ENCODE data around the gene ZNF628. TPM values are rescaled to one million over a fixed set of nuclear protein-coding genes. Genes with fewer than 3 reads are reported as not detected.
A peak's percentile ranks its signal among the peaks of the same experiment; 100 is the strongest.

ZNF628 gene
- total and polyA plus RNA-seq, 2 of the 8 experiments (the other 6 are each of a cell fraction or from before 2014, with no cell fraction given), result 1.7 to 10.8 TPM

DNA sequence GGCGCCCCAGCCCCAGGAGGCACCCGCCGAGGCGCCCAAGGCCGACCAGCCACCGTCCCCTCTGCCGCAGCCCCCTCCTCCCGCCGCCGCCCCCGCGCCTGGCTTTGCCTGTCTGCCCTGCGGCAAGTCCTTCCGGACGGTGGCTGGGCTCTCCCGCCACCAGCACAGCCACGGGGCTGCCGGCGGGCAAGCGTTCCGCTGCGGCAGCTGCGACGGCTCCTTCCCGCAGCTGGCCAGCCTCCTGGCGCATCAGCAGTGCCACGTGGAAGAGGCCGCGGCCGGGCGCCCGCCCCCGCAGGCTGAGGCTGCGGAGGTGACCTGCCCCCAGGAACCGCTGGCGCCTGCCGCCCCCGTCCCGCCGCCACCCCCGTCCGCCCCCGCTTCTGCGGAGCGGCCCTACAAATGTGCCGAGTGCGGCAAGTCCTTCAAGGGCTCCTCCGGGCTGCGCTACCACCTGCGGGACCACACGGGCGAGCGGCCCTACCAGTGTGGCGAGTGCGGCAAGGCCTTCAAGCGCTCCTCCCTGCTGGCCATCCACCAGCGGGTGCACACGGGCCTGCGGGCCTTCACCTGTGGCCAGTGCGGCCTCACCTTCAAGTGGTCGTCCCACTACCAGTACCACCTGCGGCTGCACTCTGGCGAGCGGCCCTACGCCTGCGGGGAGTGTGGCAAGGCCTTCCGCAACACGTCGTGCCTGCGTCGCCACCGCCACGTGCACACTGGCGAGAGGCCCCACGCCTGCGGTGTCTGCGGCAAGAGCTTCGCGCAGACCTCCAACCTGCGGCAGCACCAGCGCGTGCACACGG is 5.9 kb downstream of the ZNF628 start (continued):
- TF ChIP-seq TBP (IDR thresholded peaks at IDR 0.05; ENCODE audit: low read depth, low read length), result no peak
- TF ChIP-seq, protein P1, sequence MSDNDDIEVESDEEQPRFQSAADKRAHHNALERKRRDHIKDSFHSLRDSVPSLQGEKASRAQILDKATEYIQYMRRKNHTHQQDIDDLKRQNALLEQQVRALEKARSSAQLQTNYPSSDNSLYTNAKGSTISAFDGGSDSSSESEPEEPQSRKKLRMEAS (IDR thresholded peaks at IDR 0.05), result peak; percentile 73
- no peak for TF ChIP-seq ATF3 (IDR thresholded peaks at IDR 0.05; ENCODE audit: insufficient read depth, low read depth, low read length)
- TF ChIP-seq CTBP2 (IDR thresholded peaks at IDR 0.05; ENCODE audit: borderline replicate concordance, insufficient read depth, insufficient read length, low read length), result no peak
- TF ChIP-seq ASH2L (IDR thresholded peaks at IDR 0.05; ENCODE audit: low read length), result no peak
- no peak for TF ChIP-seq BACH1 (IDR thresholded peaks at IDR 0.05; ENCODE audit: low read length)
- TF ChIP-seq EP300 (IDR thresholded peaks at IDR 0.05; ENCODE audit: borderline replicate concordance in 1 of 2, low read depth in 2 of 2, low read length in 2 of 2), result no peak
- TF ChIP-seq SIX5 (IDR thresholded peaks at IDR 0.05; ENCODE audit: low read depth, low read length), result no peak
- TF ChIP-seq SAP30 (IDR thresholded peaks at IDR 0.05; ENCODE audit: insufficient read depth, insufficient replicate concordance, low read length), result no peak
- TF ChIP-seq BCL11A (IDR thresholded peaks at IDR 0.05; ENCODE audit: low read depth in 2 of 2, low read length in 2 of 2), result no peak
- TF ChIP-seq GABPA (IDR thresholded peaks at IDR 0.05; ENCODE audit: borderline replicate concordance, insufficient read depth, low read length), result peak; percentile 63; the same call in 1 of the 2 replicates
- no peak for TF ChIP-seq TCF12 (IDR thresholded peaks at IDR 0.05; ENCODE audit: low read depth, low read length)
- no peak for TF ChIP-seq GTF2F1 (IDR thresholded peaks at IDR 0.05; ENCODE audit: borderline replicate concordance, low read depth, low read length)
- TF ChIP-seq SP2 (IDR thresholded peaks at IDR 0.05; ENCODE audit: low read length), result no peak
- no peak for TF ChIP-seq KDM4A (IDR thresholded peaks at IDR 0.05; ENCODE audit: low read depth, low read length, severe bottlenecking)
- no peak for TF ChIP-seq SRF (IDR thresholded peaks at IDR 0.05; ENCODE audit: low read depth, low read length)
- no peak for TF ChIP-seq SP4 (IDR thresholded peaks at IDR 0.05; ENCODE audit: low read length)
- TF ChIP-seq HDAC2 (IDR thresholded peaks at IDR 0.05; ENCODE audit: borderline replicate concordance in 1 of 2, low read depth in 2 of 2, low read length in 2 of 2), result no peak
- TF ChIP-seq EGR1 (IDR thresholded peaks at IDR 0.05; ENCODE audit: borderline replicate concordance, low read depth, low read length), result peak; percentile 14; the same call in 1 of the 2 replicates
- TF ChIP-seq NRF1 (IDR thresholded peaks at IDR 0.05; ENCODE audit: low read depth, low read length), result no peak
